Activated CD8-positive, alpha-beta T cell treated with anti-CD3 and anti-CD28 coated beads for 36 hours (primary cell): ENCODE measurements around the gene ODF2L. TPM values are rescaled to one million over a fixed set of nuclear protein-coding genes. Genes with fewer than 3 reads are reported as not detected.
"Not testable (repeated sequence)": the region's sequence is repeated elsewhere in the genome, so short reads cannot be mapped to it uniquely, and the experiment has no call there.

Source experiments
- ATAC-seq: fragments of 200-7000 bp; cut with Tn5 transposase; one replicate; pipeline ENCODE4 v1.10.0; 2021; ENCODE audit warnings: mild to moderate bottlenecking, moderate library complexity
- CTCF ChIA-PET: fragments of 350-600 bp; sonication (Branson Sonifier 250); formaldehyde crosslinking; loops from one replicate; lab custom pipeline; 2021; ENCODE audit warnings: antibody characterized with exemption; lab: Charles Lee
- POLR2A ChIA-PET: fragments of 350-600 bp; sonication (Branson Sonifier 250); formaldehyde crosslinking; loops from one replicate; lab custom pipeline; 2021; ENCODE audit warnings: antibody characterized with exemption; lab: Charles Lee
- DNase-seq: peaks from one replicate; pipeline ENCODE4 v3.0.0-alpha.2; 2020
- H3K27ac Mint-ChIP-seq: one replicate; pipeline ENCODE4 v1.8.0; 2021; ENCODE audit warnings: mild to moderate bottlenecking, mixed read lengths
- H3K27me3 Mint-ChIP-seq: one replicate; pipeline ENCODE4 v1.8.0; 2021; ENCODE audit warnings: mixed read lengths
- H3K36me3 Mint-ChIP-seq: one replicate; pipeline ENCODE4 v1.8.0; 2021; ENCODE audit warnings: low read depth, mixed read lengths
- H3K4me1 Mint-ChIP-seq: one replicate; pipeline ENCODE4 v1.8.0; 2021; ENCODE audit warnings: low read depth, mixed read lengths
- H3K4me3 Mint-ChIP-seq: one replicate; pipeline ENCODE4 v1.8.0; 2021; ENCODE audit warnings: mild to moderate bottlenecking, moderate library complexity, mixed read lengths
- H3K9me3 Mint-ChIP-seq: one replicate; pipeline ENCODE4 v1.8.0; 2021; ENCODE audit warnings: mixed read lengths
- intact Hi-C: fragments of 100-400 bp; cut with micrococcal nuclease; formaldehyde crosslinking; loops from one replicate; pipeline ENCODE4 v1.10.0; 2022
- total RNA-seq, 2 experiments: library from RNA; stranded (reverse); gene quantifications; one replicate each; pipeline ENCODE4 v1.2.3, GENCODE V29; 2021
- TF ChIP-seq, protein P1 (sequence below): fragments of 200-600 bp; IDR thresholded peaks from one replicate; pipeline ENCODE4 v1.8.0; 2022; ENCODE audit warnings: antibody characterized with exemption, mild to moderate bottlenecking

The ODF2L gene
- total RNA-seq, 2 experiments from 2014 or later: 21.7 to 23.8 TPM

DNA sequence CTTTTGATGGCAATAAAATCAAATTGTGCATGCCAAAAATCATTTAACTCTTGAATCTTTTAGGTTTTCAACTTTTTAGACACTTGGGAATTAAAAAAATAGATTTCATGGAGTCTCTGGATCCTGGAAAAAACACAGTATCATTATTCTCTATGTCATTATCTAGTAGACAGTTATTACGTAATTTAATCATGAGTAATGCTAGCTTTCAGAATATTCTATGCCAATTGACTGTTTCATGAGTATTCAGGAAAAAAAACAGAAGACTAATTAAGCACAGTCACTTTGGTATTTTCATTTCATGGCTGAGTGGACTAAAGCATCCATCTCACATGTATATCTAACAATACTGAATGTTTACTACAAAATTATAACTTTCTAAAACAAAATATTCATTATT lies 44.0 kb downstream of the ODF2L start:
- Mint-ChIP-seq H3K4me1 (no peaks in the 10 kb centered on the region), H3K27ac (no peak overlapping the region), H3K27me3 (no peaks in the 10 kb centered on the region), H3K9me3 (peaks cover 2% of the 10 kb centered on the region), H3K4me3 (no peak overlapping the region), H3K36me3 (peaks cover 38% of the 10 kb centered on the region)
- POLR2A ChIA-PET: no interaction called here
- intact Hi-C loops: no loop called here
- DNase-seq (no peak), ATAC-seq (no peak)
- CTCF ChIA-PET: no interaction called here
- TF ChIP-seq, protein P1, sequence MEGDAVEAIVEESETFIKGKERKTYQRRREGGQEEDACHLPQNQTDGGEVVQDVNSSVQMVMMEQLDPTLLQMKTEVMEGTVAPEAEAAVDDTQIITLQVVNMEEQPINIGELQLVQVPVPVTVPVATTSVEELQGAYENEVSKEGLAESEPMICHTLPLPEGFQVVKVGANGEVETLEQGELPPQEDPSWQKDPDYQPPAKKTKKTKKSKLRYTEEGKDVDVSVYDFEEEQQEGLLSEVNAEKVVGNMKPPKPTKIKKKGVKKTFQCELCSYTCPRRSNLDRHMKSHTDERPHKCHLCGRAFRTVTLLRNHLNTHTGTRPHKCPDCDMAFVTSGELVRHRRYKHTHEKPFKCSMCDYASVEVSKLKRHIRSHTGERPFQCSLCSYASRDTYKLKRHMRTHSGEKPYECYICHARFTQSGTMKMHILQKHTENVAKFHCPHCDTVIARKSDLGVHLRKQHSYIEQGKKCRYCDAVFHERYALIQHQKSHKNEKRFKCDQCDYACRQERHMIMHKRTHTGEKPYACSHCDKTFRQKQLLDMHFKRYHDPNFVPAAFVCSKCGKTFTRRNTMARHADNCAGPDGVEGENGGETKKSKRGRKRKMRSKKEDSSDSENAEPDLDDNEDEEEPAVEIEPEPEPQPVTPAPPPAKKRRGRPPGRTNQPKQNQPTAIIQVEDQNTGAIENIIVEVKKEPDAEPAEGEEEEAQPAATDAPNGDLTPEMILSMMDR: no peak

- DNase-seq, H3K4me3 Mint-ChIP-seq, CTCF ChIA-PET, H3K9me3 Mint-ChIP-seq, H3K27me3 Mint-ChIP-seq, intact Hi-C loops, H3K4me1 Mint-ChIP-seq, ATAC-seq, H3K27ac Mint-ChIP-seq: not testable (repeated sequence)
- POLR2A ChIA-PET: interaction anchor here (1.0 kb wide), 1 partner anchor 18 kb away, joined by 3 read pairs; no protein-coding TSS in a partner anchor
- H3K36me3 Mint-ChIP-seq: peaks cover 31% of the 10 kb centered on the region
These were observed 45.9 kb downstream of the ODF2L start for GRCh38 chr1:86350230-86350629.

GRCh38 chr1:86346388-86346787 lies 49.7 kb downstream of the ODF2L start:
- Mint-ChIP-seq H3K4me1 (no peaks in the 10 kb centered on the region), H3K27me3 (no peaks in the 10 kb centered on the region), H3K9me3 (peaks cover 11% of the 10 kb centered on the region), H3K4me3 (no peak overlapping the region), H3K36me3 (peaks cover 6% of the 10 kb centered on the region), H3K27ac (no peak overlapping the region)
- ATAC-seq (no peak), DNase-seq (no peak)
- intact Hi-C loops: no loop called here
- ChIA-PET CTCF (no interaction called here), POLR2A (no interaction called here)
- TF ChIP-seq, protein P1: no peak

GRCh38 chr1:86345042-86345441 lies 51.1 kb downstream of the ODF2L start:
- no peak overlapping the region for H3K27ac Mint-ChIP-seq
- intact Hi-C loops: no loop called here
- no peak overlapping the region for H3K4me3 Mint-ChIP-seq
- ATAC-seq: no peak
- ChIA-PET CTCF (no interaction called here), POLR2A (no interaction called here)
- peaks cover 10% of the 10 kb centered on the region for H3K9me3 Mint-ChIP-seq
- no peak for DNase-seq
- TF ChIP-seq, protein P1: no peak
- H3K4me1 Mint-ChIP-seq: no peaks in the 10 kb centered on the region
- no peaks in the 10 kb centered on the region for H3K27me3 Mint-ChIP-seq
- no peaks in the 10 kb centered on the region for H3K36me3 Mint-ChIP-seq

DNA sequence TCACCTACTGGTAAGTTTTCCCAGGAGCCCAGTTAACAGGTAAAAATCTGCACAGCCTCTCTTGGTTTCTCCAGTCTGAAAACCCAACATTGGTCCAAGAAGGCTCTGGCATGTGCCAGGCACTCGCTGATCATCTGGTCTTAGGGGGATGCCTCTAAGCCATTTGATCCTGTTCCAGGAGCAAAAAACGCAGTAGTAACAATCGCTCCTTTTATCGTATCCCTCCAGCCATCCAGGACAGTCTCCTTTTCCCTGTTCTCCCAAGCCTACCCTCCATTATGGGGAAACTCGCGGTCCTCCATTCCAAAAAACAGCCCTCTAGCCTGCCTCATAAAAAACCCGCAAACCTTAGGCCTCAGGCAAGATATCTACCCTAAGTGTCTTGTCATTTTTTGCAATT lies 56.2 kb downstream of the ODF2L start:
- no peak for DNase-seq
- H3K4me1 Mint-ChIP-seq: no peaks in the 10 kb centered on the region
- peaks cover 7% of the 10 kb centered on the region for H3K9me3 Mint-ChIP-seq
- TF ChIP-seq, protein P1: no peak
- ATAC-seq: no peak
- POLR2A ChIA-PET: no interaction called here
- no peak overlapping the region for H3K27ac Mint-ChIP-seq
- H3K27me3 Mint-ChIP-seq: no peaks in the 10 kb centered on the region
- CTCF ChIA-PET: no interaction called here
- intact Hi-C loops: no loop called here
- no peaks in the 10 kb centered on the region for H3K36me3 Mint-ChIP-seq
- no peak overlapping the region for H3K4me3 Mint-ChIP-seq
